HEK293 (cell line): Measurements from ENCODE around the gene CLIP4.

Source experiments
- PRDM4 ChIP-seq: fragments of 450-650 bp; formaldehyde crosslinking; IDR thresholded peaks from 2 replicates; pipeline ENCODE4 v1.5.1; 2017; ENCODE audit warnings: missing biosample characterization, missing genetic modification characterization
- RBAK ChIP-seq: fragments of 450-650 bp; formaldehyde crosslinking; IDR thresholded peaks from 2 replicates; pipeline ENCODE4 v1.5.1; 2016; ENCODE audit warnings: missing biosample characterization, missing genetic modification characterization
- SCRT1 ChIP-seq: fragments of 450-650 bp; formaldehyde crosslinking; IDR thresholded peaks from 2 replicates; pipeline ENCODE4 v1.5.1; 2016; ENCODE audit warnings: missing biosample characterization, missing genetic modification characterization, borderline replicate concordance
- ZBTB8A ChIP-seq: fragments of 450-650 bp; formaldehyde crosslinking; IDR thresholded peaks from 2 replicates; pipeline ENCODE4 v1.5.1; 2016; ENCODE audit warnings: missing biosample characterization, missing genetic modification characterization
- ZEB2 ChIP-seq: fragments of 450-650 bp; formaldehyde crosslinking; IDR thresholded peaks from 2 replicates; pipeline ENCODE4 v1.5.1; 2016; ENCODE audit warnings: missing biosample characterization, missing genetic modification characterization
- ZNF341 ChIP-seq: fragments of 450-650 bp; formaldehyde crosslinking; IDR thresholded peaks from 2 replicates; pipeline ENCODE4; 2016; ENCODE audit warnings: low read depth, missing biosample characterization, missing genetic modification characterization
- ZNF530 ChIP-seq: fragments of 450-650 bp; formaldehyde crosslinking; IDR thresholded peaks from 2 replicates; pipeline ENCODE4 v1.5.1; 2016; ENCODE audit warnings: low read depth, missing biosample characterization, missing genetic modification characterization
- ZNF558 ChIP-seq: fragments of 450-650 bp; formaldehyde crosslinking; IDR thresholded peaks from 2 replicates; pipeline ENCODE4 v1.5.1; 2016; ENCODE audit warnings: missing biosample characterization, missing genetic modification characterization
- ZNF560 ChIP-seq: fragments of 450-650 bp; formaldehyde crosslinking; IDR thresholded peaks from 2 replicates; pipeline ENCODE4 v1.5.1; 2017; ENCODE audit warnings: missing biosample characterization, missing genetic modification characterization, borderline replicate concordance
- TF ChIP-seq, protein P1 (sequence below): fragments of 450-650 bp; formaldehyde crosslinking; IDR thresholded peaks from 2 replicates; pipeline ENCODE4 v1.5.1; 2016; ENCODE audit warnings: missing biosample characterization, missing genetic modification characterization
- TF ChIP-seq, protein P2 (sequence below): fragments of 450-650 bp; formaldehyde crosslinking; IDR thresholded peaks from 2 replicates; pipeline ENCODE4 v1.5.1; 2016; ENCODE audit warnings: missing biosample characterization, missing genetic modification characterization

DNA sequence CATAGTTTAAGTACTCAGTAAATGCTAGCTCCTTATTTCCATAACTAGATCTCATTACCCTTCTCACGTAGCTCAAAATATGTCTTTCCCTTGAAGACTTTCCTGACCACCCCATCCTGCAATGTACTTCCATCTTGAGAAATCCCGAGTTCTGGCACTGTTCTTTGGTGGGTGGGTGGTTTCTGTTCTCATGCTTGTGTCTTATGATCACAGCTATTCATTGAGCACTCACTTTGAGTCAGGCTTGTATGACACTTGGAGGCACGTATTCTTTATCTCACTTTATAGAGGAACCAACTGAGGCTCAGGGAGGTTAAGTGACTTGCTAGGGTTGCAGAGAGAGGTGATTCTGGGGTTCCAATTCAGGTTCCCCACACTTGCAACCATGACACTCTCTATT, 9.0 kb upstream of the CLIP4 start:
- TF ChIP-seq ZNF530: no peak
- TF ChIP-seq ZNF558: no peak
- TF ChIP-seq ZBTB8A (tag by site-specific recombination): no peak
- TF ChIP-seq, protein P1, sequence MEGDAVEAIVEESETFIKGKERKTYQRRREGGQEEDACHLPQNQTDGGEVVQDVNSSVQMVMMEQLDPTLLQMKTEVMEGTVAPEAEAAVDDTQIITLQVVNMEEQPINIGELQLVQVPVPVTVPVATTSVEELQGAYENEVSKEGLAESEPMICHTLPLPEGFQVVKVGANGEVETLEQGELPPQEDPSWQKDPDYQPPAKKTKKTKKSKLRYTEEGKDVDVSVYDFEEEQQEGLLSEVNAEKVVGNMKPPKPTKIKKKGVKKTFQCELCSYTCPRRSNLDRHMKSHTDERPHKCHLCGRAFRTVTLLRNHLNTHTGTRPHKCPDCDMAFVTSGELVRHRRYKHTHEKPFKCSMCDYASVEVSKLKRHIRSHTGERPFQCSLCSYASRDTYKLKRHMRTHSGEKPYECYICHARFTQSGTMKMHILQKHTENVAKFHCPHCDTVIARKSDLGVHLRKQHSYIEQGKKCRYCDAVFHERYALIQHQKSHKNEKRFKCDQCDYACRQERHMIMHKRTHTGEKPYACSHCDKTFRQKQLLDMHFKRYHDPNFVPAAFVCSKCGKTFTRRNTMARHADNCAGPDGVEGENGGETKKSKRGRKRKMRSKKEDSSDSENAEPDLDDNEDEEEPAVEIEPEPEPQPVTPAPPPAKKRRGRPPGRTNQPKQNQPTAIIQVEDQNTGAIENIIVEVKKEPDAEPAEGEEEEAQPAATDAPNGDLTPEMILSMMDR (tag by site-specific recombination): no peak
- no peak for TF ChIP-seq SCRT1
- TF ChIP-seq, protein P2, sequence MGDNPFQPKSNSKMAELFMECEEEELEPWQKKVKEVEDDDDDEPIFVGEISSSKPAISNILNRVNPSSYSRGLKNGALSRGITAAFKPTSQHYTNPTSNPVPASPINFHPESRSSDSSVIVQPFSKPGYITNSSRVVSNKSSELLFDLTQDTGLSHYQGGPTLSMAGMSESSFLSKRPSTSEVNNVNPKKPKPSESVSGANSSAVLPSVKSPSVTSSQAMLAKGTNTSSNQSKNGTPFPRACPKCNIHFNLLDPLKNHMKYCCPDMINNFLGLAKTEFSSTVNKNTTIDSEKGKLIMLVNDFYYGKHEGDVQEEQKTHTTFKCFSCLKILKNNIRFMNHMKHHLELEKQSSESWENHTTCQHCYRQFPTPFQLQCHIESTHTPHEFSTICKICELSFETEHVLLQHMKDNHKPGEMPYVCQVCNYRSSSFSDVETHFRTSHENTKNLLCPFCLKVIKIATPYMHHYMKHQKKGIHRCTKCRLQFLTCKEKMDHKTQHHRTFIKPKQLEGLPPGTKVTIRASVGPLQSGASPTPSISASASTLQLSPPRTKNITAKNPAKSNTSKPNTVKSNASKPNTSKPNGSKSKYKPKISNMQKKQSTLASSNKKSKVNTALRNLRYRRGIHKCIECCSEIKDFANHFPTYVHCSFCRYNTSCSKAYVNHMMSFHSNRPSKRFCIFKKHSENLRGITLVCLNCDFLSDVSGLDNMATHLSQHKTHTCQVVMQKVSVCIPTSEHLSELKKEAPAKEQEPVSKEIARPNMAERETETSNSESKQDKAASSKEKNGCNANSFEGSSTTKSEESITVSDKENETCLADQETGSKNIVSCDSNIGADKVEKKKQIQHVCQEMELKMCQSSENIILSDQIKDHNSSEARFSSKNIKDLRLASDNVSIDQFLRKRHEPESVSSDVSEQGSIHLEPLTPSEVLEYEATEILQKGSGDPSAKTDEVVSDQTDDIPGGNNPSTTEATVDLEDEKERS (tag by site-specific recombination): no peak
- TF ChIP-seq PRDM4 (tag by site-specific recombination): no peak
- no peak for TF ChIP-seq RBAK (tag by site-specific recombination)
- no peak for TF ChIP-seq ZNF341
- no peak for TF ChIP-seq ZNF560
- TF ChIP-seq ZEB2 (tag by site-specific recombination): no peak
